Nucleus accumbens (tissue), 56 donors: ENCODE measurements around the gene CACNA1G.

Experiments used
- DNase-seq, 56 donors: peaks; one replicate each; lab custom pipeline; 2025; lab: John Stamatoyannopoulos, UW

The CACNA1G gene

GRCh38 chr17:50627036-50627781, 66.7 kb downstream of the CACNA1G start:
- DNase-seq, result no peak

- DNase-seq, result peak in 1 of 56 donors; percentile 12
Measured at GRCh38 chr17:50627782-50628601, 67.5 kb downstream of the CACNA1G start.

GRCh38 chr17:50629902-50630301, 69.4 kb downstream of the CACNA1G start:
- no peak for DNase-seq

- peak in 2 of 56 donors; percentile 24 to 25 for DNase-seq
Measured at GRCh38 chr17:50630524-50631194, 70.1 kb downstream of the CACNA1G start.

GRCh38 chr17:50631195-50631907, 70.8 kb downstream of the CACNA1G start:
- DNase-seq, result no peak

- DNase-seq, result no peak
Measured at GRCh38 chr17:50631908-50632571, 71.5 kb downstream of the CACNA1G start.

GRCh38 chr17:50632637-50633036, 72.1 kb downstream of the CACNA1G start:
- no peak for DNase-seq

GRCh38 chr17:50633683-50634082, 73.2 kb downstream of the CACNA1G start:
- no peak for DNase-seq

GRCh38 chr17:50634224-50634914, 73.9 kb downstream of the CACNA1G start, which contains the start of gene ABCC3:
ABCC3 (plus strand) TSS chr17:50634881; CDS start chr17:50634937, 56 bp downstream.
- DNase-seq, result peak in 1 of 56 donors; percentile 29

GRCh38 chr17:50634915-50635731, 74.6 kb downstream of the CACNA1G start:
- no peak for DNase-seq

GRCh38 chr17:50635732-50635981, 75.1 kb downstream of the CACNA1G start:
- DNase-seq, result no peak

GRCh38 chr17:50635982-50636803, 75.7 kb downstream of the CACNA1G start:
- no peak for DNase-seq

GRCh38 chr17:50636804-50637195, 76.3 kb downstream of the CACNA1G start:
- DNase-seq, result no peak

- no peak for DNase-seq
Measured at GRCh38 chr17:50637829-50638605, 77.5 kb downstream of the CACNA1G start.

- no peak for DNase-seq
Measured at GRCh38 chr17:50638606-50638965, 78.1 kb downstream of the CACNA1G start.

GRCh38 chr17:50638966-50639713, 78.6 kb downstream of the CACNA1G start:
- DNase-seq, result peak in 42 of 56 donors; percentile 8 to 78 (median 36)
